ENCODE data around the gene RAP2B.

RAP2B gene

GRCh38 chr3:153171256-153171655 is 9.2 kb downstream of the RAP2B start:
- Histone ChIP-seq H3K4me2 (ENCODE audit: low read length) (no peak overlapping the region), H3K4me1 (ENCODE audit: low read length) (peaks cover 7% of the 10 kb centered on the region), H3K4me3 (ENCODE audit: low read length) (no peak overlapping the region), H3K36me3 (replicated peaks; ENCODE audit: low read depth, low read length) (peaks cover 5% of the 10 kb centered on the region), H4K20me1 (ENCODE audit: insufficient read depth, low read length) (peaks cover 18% of the 10 kb centered on the region), H3K9ac (ENCODE audit: low read length) (no peak overlapping the region), H2AFZ (ENCODE audit: low read depth, low read length) (no peak overlapping the region), H3K27me3 (ENCODE audit: low read depth, low read length) (no peaks in the 10 kb centered on the region), H3K27ac (ENCODE audit: low read length) (no peak overlapping the region), H3K79me2 (ENCODE audit: low read length) (peaks cover 9% of the 10 kb centered on the region; the same call in 1 of the 2 replicates), H3K9me3 (ENCODE audit: insufficient read depth, low read length) (no peaks in the 10 kb centered on the region)
- TF ChIP-seq EZH2phosphoT487 (IDR thresholded peaks at IDR 0.05; ENCODE audit: low read depth) (no peak), CTCF (IDR thresholded peaks at IDR 0.05; ENCODE audit: low read depth, low read length) (no peak)

DNA sequence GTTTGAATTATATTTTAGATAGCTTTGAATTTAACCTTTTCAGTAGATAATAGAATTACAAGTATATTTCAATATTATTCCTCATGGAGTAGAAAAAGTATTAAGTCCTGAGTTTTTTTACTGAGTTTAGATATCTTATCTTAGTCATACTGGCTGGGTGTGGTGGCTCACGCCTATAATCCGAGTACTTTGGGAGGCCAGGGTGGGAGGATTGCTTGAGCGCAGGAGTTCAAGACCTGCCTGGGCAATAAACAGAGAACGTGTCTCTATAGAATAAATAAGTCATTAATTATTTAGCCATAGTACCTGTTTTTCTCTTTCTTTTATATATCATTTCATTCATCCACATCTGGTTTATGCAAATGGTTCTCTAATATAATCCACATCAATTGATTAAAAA is 9.9 kb downstream of the RAP2B start:
- Histone ChIP-seq H3K27me3 (ENCODE audit: low read depth, low read length) (no peaks in the 10 kb centered on the region), H3K79me2 (ENCODE audit: low read length) (0 out of 2 replicates have a peak, but pooled peaks cover 4% of the 10 kb centered on the region), H3K4me2 (ENCODE audit: low read length) (no peak overlapping the region), H2AFZ (ENCODE audit: low read depth, low read length) (no peak overlapping the region), H3K9ac (ENCODE audit: low read length) (no peak overlapping the region), H4K20me1 (ENCODE audit: insufficient read depth, low read length) (peaks cover 12% of the 10 kb centered on the region), H3K27ac (ENCODE audit: low read length) (no peak overlapping the region), H3K4me1 (ENCODE audit: low read length) (no peaks in the 10 kb centered on the region), H3K36me3 (replicated peaks; ENCODE audit: low read depth, low read length) (peaks cover 5% of the 10 kb centered on the region), H3K9me3 (ENCODE audit: insufficient read depth, low read length) (no peaks in the 10 kb centered on the region), H3K4me3 (ENCODE audit: low read length) (no peak overlapping the region)
- TF ChIP-seq EZH2phosphoT487 (IDR thresholded peaks at IDR 0.05; ENCODE audit: low read depth) (no peak), CTCF (IDR thresholded peaks at IDR 0.05; ENCODE audit: low read depth, low read length) (no peak)

GRCh38 chr3:153172796-153173757 is 11.1 kb downstream of the RAP2B start:
- no peak overlapping the region for H3K9ac ChIP-seq (ENCODE audit: low read length)
- no peak overlapping the region for H2AFZ ChIP-seq (ENCODE audit: low read depth, low read length)
- no peak overlapping the region for H3K27ac ChIP-seq (ENCODE audit: low read length)
- no peaks in the 10 kb centered on the region for H3K9me3 ChIP-seq (ENCODE audit: insufficient read depth, low read length)
- no peak overlapping the region for H3K4me3 ChIP-seq (ENCODE audit: low read length)
- H4K20me1 ChIP-seq (ENCODE audit: insufficient read depth, low read length), result peaks cover under 1% of the 10 kb centered on the region; the same call in 1 of the 2 replicates
- no peaks in the 10 kb centered on the region for H3K79me2 ChIP-seq (ENCODE audit: low read length)
- no peak overlapping the region for H3K4me2 ChIP-seq (ENCODE audit: low read length)
- H3K36me3 ChIP-seq (replicated peaks; ENCODE audit: low read depth, low read length), result no peaks in the 10 kb centered on the region
- H3K4me1 ChIP-seq (ENCODE audit: low read length), result no peaks in the 10 kb centered on the region
- TF ChIP-seq EZH2phosphoT487 (IDR thresholded peaks at IDR 0.05; ENCODE audit: low read depth) (no peak), CTCF (IDR thresholded peaks at IDR 0.05; ENCODE audit: low read depth, low read length) (no peak)
- H3K27me3 ChIP-seq (ENCODE audit: low read depth, low read length), result no peaks in the 10 kb centered on the region

GRCh38 chr3:153173758-153174516 is 11.9 kb downstream of the RAP2B start:
- Histone ChIP-seq H3K27me3 (ENCODE audit: low read depth, low read length) (no peaks in the 10 kb centered on the region), H4K20me1 (ENCODE audit: insufficient read depth, low read length) (no peaks in the 10 kb centered on the region), H3K4me1 (ENCODE audit: low read length) (no peaks in the 10 kb centered on the region), H3K9me3 (ENCODE audit: insufficient read depth, low read length) (no peaks in the 10 kb centered on the region), H3K27ac (ENCODE audit: low read length) (no peak overlapping the region), H3K9ac (ENCODE audit: low read length) (no peak overlapping the region), H2AFZ (ENCODE audit: low read depth, low read length) (no peak overlapping the region), H3K36me3 (replicated peaks; ENCODE audit: low read depth, low read length) (no peaks in the 10 kb centered on the region), H3K4me2 (ENCODE audit: low read length) (no peak overlapping the region), H3K4me3 (ENCODE audit: low read length) (no peak overlapping the region), H3K79me2 (ENCODE audit: low read length) (no peaks in the 10 kb centered on the region)
- TF ChIP-seq CTCF (IDR thresholded peaks at IDR 0.05; ENCODE audit: low read depth, low read length) (no peak), EZH2phosphoT487 (IDR thresholded peaks at IDR 0.05; ENCODE audit: low read depth) (no peak)

Data from OCI-LY3 (cell line).